WTC11 (cell line): ENCODE data around the gene CCL17.

Source experiments
- CREB1 ChIP-seq: sonication (generic); formaldehyde crosslinking; IDR thresholded peaks from 2 replicates; pipeline ENCODE4 v1.8.0; 2023; ENCODE audit warnings: mild to moderate bottlenecking, missing genetic modification reagents
- CTCF ChIP-seq: fragments of 200-600 bp; IDR thresholded peaks from 2 replicates; pipeline ENCODE4 v1.8.0; 2022; ENCODE audit warnings: antibody characterized with exemption
- IRF2 ChIP-seq: sonication (generic); formaldehyde crosslinking; IDR thresholded peaks from 2 replicates; pipeline ENCODE4 v1.8.0; 2022; ENCODE audit warnings: low read depth, missing genetic modification reagents, borderline replicate concordance
- KAT7 ChIP-seq: sonication (generic); formaldehyde crosslinking; IDR thresholded peaks from 2 replicates; pipeline ENCODE4 v1.8.1; 2023; ENCODE audit warnings: missing genetic modification reagents, mild to moderate bottlenecking, borderline replicate concordance
- PRDM15 ChIP-seq: sonication (generic); formaldehyde crosslinking; IDR thresholded peaks from 2 replicates; pipeline ENCODE4 v1.8.0; 2022; ENCODE audit warnings: missing genetic modification reagents
- SMAD3 ChIP-seq: sonication (generic); formaldehyde crosslinking; IDR thresholded peaks from 2 replicates; pipeline ENCODE4 v1.8.0; 2022; ENCODE audit warnings: missing genetic modification reagents, mild to moderate bottlenecking, borderline replicate concordance
- SP1 ChIP-seq: sonication (generic); formaldehyde crosslinking; conservative IDR thresholded peaks from 2 replicates; pipeline ENCODE4 v1.8.1; 2022; ENCODE audit warnings: missing genetic modification reagents
- USF2 ChIP-seq: sonication (generic); formaldehyde crosslinking; IDR thresholded peaks from 2 replicates; pipeline ENCODE4 v1.8.1; 2023; ENCODE audit warnings: mild to moderate bottlenecking, missing genetic modification reagents, moderate library complexity
- ZNF396 ChIP-seq: fragments of 250-450 bp; sonication (Bioruptor Pico); IDR thresholded peaks from 2 replicates; pipeline ENCODE4 v1.8.0; 2021; ENCODE audit warnings: mild to moderate bottlenecking, moderate library complexity, borderline replicate concordance

GRCh38 chr16:57355898-57356414, 48.6 kb upstream of the CCL17 start:
- TF ChIP-seq SMAD3 (no peak), USF2 (CRISPR knock-in tag) (no peak), ZNF396 (no peak), IRF2 (CRISPR knock-in tag) (no peak), SP1 (CRISPR knock-in tag) (no peak), CTCF (no peak), CREB1 (CRISPR knock-in tag) (no peak), PRDM15 (CRISPR knock-in tag) (no peak), KAT7 (no peak)
